ENCODE measurements around the gene WDR45B.
"Not testable (repeated sequence)": the region's sequence is repeated elsewhere in the genome, so short reads cannot be mapped to it uniquely, and the experiment has no call there.

The WDR45B gene

DNA sequence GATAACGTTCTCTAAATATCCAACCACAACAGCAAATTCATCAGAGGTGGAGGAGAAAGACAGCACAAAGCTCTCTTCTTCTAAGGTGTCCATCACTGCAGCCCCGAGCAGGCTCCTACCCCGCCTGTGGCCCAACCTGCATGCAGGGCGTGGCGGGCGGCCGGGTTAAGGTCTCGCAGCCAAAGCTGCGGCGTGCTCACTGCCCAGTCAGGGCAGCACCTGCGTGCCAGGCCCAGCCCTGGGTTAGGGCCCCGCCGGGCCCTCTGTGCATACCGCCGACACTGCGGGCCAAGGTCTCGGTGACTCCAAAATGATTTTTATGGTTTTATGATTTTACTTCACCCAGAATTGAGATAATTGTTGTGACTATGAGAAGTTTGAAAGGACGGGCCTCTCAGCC lies 70.9 kb downstream of the WDR45B start:
- no peak for DNase-seq

DNA sequence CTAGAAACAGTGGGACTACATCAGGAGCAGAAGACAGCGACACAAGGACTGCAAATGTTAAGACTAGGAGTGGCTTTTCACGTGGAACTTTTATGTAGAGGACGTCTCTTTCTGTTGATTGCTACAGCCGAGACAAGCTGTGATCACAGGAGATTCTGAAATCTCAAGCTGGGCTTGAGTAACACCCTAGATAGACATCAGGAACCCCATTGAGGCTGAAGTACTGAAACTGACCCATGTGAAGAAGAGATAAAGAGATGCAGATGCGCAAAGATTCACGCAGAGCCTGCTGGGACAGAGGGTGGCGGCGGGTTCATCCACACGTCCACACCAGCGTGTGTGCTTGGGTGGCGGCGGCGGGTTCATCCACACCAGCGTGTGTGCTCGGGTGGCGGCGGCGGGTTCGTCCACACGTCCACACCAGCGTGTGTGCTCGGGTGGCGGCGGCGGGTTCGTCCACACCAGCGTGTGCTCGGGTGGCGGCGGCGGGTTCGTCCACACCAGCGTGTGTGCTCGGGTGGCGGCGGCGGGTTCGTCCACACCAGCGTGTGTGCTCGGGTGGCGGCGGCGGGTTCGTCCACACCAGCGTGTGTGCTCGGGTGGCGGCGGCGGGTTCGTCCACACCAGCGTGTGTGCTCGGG lies 72.5 kb downstream of the WDR45B start:
- DNase-seq, result not testable (repeated sequence)

DNA sequence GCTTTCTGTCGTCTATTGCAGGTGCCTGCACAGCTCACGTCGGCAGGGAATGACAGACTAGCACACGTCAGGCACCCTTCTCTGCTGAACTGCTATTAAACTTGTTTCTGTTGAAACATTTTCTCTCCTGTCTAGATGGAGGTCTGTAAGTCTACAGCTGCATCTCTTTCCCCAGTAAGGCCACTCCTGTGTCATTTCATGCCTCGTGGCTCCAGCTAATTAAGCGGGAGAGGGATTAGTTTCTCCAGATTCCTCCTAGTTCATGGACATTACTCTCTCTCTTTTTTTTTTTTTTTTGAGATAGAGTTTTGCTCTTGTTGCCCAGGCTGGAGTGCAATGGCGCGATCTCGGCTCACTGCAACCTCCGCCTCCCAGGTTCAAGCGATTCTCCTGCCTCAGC lies 74.2 kb downstream of the WDR45B start:
- no peak for DNase-seq

DNA sequence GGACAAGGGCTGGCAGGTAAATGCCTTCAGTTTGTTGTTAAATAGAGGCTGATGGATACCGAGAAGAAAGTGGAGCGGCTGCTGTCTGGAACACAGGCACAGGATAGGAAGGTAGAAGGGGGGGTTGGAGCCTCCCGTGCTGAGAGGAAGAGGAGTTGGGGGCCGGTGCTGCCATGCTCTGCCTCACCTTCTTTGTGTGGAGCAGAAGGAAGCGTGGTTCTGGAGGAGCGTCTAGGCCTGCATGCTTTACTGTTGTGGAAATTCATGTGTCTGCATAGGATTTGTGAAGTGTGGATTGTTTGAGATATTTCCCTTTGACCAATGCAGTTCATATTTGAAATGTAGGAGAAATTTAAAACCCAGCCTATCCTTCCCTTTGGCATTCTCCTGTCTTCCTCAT lies 76.4 kb downstream of the WDR45B start:
- no peak for DNase-seq

DNA sequence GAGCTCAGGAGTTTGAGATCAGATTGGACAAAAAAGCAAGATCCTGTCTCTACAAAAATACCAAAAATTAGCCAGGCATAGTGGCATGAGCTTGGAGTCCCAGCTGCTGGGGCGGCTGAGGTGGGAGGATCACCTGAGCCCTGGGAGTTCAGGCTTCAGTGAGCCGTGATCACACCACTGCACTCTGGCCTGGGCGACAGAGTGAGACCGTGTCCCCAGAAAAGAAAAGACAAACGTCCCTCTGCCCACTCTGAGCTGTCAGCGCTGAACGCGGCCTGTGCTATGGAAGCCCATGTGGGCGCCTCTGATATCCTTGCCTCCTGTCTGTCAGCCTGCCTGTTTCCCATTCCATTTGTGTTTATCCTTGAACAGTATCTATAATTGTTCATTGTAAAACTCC lies 78.0 kb downstream of the WDR45B start:
- DNase-seq, result no peak

DNA sequence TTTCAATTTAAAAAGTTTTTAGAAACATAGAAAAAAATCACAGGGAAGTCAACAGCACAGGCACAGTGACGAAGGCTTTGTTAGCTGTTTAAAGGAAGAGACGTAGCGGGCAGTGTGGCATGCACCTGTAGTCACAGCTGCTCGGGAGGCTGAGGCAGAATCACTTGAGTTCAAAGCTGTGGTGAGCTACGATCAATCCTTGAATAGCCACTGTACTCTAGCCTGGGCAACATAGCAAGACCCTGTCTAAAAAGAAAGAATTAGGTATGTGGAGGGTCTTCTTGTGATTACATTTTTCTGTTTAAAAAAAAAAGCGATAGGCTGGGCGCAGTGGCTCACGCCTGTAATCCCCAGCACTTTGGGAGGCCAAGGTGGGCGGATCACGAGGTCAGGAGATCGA lies 78.6 kb downstream of the WDR45B start:
- no peak for DNase-seq

DNA sequence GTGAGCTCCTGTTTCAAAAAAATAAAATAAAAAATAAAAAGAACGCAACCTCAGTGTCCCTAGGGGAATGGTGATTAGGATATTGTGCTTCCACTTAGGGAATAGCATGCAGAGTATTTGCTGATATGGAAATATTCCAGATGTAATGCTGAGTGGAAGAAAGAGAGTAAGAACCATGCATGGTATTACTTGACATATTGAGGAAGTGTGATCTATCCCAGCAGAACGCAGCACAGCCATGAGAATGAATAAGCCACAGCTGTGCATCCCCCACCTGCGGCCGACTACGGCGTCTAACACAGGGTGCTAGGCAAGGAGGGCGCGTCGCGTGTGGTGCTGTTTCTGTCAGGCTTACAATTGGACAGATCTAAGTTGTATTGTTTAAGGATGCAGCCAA lies 79.2 kb downstream of the WDR45B start:
- no peak for DNase-seq

DNA sequence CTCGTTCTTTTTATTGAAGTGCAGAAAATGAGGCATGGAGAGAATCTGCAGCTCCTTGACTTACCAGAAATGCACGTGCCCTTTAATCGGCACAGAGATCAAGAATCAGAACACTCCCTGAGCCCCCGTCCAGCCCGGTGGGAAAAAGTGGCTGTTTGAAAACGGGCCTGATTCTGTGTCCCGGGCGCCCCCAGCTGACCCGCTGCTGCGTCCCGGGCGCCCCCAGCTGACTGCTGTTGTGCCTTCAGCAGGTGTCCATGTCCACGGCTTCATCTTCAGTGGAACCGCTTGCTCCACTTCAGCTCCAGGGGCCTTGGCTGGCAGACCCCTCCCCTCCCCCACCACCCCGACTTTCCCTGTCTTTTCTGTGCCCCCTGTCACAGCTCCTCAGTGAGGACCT lies 81.0 kb downstream of the WDR45B start:
- DNase-seq, result no peak

DNA sequence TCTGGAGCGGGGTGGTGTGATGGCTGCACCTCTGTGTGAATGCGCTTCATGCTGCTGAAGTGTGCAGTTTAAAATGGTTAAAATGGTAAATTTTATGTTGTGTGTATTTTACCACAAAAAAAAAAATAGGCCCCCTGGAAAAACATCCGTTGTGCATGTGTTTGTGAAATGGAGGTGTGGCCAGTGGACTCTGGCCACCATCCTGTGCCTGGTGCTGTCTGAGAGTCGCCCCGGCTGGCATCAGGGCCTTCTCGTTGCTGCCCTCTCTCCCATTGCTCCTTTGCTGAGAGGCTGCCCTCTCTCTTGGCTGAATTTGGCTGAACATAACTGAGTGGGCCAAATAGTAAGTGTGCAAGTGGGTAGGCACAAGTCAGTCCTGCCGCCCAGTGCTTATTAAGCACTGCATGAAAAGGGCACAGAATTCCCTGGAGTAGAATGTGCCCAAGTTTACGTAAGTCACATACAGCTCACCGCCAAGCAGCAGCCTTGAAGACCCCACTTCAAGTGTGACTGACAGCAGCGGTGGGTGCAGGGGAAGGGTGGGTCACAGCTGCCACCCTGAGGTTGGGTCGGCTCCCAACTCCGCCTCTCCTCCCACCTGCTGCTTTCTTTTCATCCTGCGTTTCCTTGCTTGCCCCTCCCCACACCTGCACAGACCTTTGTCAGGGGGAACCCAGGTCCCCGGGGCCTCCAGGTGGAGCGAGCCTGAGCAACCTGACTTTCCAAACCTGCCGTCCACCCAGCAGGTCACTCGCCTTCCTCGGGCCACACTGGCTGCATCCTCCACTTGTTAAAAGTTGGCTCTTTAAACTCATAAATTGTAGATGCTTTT lies 81.9 kb downstream of the WDR45B start:
- no peak for DNase-seq

DNA sequence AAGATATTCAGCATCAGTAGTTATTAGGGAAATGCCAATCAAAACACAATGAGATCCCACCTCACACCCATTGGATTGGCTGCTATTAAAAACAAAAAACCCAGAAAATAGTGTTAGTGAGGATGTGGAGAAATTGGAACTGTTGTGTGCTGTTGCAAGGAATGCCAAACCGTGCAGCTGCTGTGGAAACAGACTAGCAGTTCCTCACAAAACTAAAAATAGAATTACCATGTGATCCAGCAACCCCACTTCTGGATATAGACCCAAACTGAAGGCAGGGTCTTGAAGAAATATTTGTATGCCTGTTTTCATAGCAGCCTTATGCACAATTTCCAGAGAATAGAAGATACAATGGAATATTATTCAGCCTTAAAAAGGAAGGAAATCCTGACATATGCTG lies 82.7 kb downstream of the WDR45B start:
- DNase-seq, result no peak
